Gastrocnemius medialis (tissue), 4 donors: ENCODE results near the gene ARRB1.

ENCODE experiments used
- CTCF ChIP-seq, 5 experiments: fragments of 450-650 bp in 3 of 5; fragments of 200-600 bp in 2 of 5; sonication (generic) in 2 of 5; IDR thresholded peaks in 4 of 5; conservative IDR thresholded peaks in 1 of 5; 1 replicate in 4 of 5; 2 replicates in 1 of 5; pipeline ENCODE4 v1.5.1; 2016 to 2019; ENCODE audit warnings: antibody characterized with exemption in 5 of 5, mild to moderate bottlenecking in 3 of 5, moderate library complexity in 3 of 5
- POLR2A ChIP-seq, 2 donors: fragments of 450-650 bp; IDR thresholded peaks; one replicate each; pipeline ENCODE4 v1.6.1; 2017; ENCODE audit warnings: antibody characterized with exemption in 2 of 2, mild to moderate bottlenecking in 2 of 2, moderate library complexity in 2 of 2

GRCh38 chr11:75286826-75287465 is 64.5 kb downstream of the ARRB1 start:
- TF ChIP-seq CTCF (IDR thresholded peaks at IDR 0.05 in 4 of 5, conservative IDR thresholded peaks at IDR 0.05 in 1 of 5) (no peak), POLR2A (IDR thresholded peaks at IDR 0.05) (no peak)
